ENCODE results near the gene PER1. TPM values are rescaled to one million over a fixed set of nuclear protein-coding genes. Genes with fewer than 3 reads are reported as not detected.

PER1 gene
- total RNA-seq, 1 experiment from 2014 or later: 10.6 TPM

DNA sequence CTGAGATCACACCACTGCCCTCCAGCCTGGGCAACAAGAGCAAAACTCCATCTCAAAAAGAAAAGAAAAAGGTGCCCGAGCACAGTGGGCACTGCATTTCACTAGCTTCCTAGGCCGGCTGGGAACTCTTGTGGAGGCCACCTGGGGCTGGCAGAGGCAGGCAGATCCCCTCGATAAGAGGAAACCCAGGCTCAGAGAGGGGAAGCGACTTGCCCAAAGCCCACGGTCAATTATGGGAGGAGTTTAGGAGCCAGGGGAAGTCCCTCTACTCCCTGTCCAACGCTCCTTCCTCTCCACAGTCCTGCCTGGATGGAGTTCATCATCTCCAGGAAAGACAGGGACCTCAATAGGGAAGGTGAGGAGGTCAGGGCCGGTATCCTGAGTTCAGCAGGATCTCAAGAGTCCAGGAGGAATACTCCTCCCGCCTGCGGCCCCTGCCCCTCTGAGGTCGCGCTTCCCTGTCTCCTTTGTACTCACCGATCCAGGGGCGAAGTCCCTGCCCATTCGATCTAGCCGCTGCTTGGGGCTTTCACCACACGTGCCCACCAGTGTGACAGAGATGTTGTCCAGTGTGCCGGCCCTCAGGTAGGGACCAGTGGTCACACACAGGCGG is 34.7 kb downstream of the PER1 start:
- no peaks in the 10 kb centered on the region for H3K27me3 ChIP-seq (replicated peaks; ENCODE audit: control insufficient read depth, insufficient read depth, low read length)
- H3K36me3 Mint-ChIP-seq (ENCODE audit: insufficient read depth, unreplicated experiment): peaks cover 38% of the 10 kb centered on the region
- BruUV-seq (replicated peaks): no TSS peak
- no peak overlapping the region for H3K27ac Mint-ChIP-seq (ENCODE audit: unreplicated experiment)
- TF ChIP-seq, protein P1, sequence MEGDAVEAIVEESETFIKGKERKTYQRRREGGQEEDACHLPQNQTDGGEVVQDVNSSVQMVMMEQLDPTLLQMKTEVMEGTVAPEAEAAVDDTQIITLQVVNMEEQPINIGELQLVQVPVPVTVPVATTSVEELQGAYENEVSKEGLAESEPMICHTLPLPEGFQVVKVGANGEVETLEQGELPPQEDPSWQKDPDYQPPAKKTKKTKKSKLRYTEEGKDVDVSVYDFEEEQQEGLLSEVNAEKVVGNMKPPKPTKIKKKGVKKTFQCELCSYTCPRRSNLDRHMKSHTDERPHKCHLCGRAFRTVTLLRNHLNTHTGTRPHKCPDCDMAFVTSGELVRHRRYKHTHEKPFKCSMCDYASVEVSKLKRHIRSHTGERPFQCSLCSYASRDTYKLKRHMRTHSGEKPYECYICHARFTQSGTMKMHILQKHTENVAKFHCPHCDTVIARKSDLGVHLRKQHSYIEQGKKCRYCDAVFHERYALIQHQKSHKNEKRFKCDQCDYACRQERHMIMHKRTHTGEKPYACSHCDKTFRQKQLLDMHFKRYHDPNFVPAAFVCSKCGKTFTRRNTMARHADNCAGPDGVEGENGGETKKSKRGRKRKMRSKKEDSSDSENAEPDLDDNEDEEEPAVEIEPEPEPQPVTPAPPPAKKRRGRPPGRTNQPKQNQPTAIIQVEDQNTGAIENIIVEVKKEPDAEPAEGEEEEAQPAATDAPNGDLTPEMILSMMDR (IDR thresholded peaks at IDR 0.05; ENCODE audit: insufficient read depth in 1 of 2, low read depth in 1 of 2, low read length in 1 of 2, severe bottlenecking in 1 of 2, unreplicated experiment in 1 of 2): no peak
- ChIA-PET POLR2A (no interaction called here), CTCF (interaction anchor here (1.0 kb wide), 1 partner anchor 44 kb away, joined by 4 read pairs; no protein-coding TSS in a partner anchor)
- peak overlapping the region; percentile 63 for H3K4me3 ChIP-seq (ENCODE audit: low read depth, low read length)
- no peaks in the 10 kb centered on the region for H3K9me3 ChIP-seq
- intact Hi-C loops (cut with micrococcal nuclease; ENCODE audit: unreplicated experiment): loop anchor here (5.0 kb wide), 1 partner anchor 35 kb away; no protein-coding TSS in a partner anchor
- no peaks in the 10 kb centered on the region; the same call in 1 of the 2 replicates for H3K4me1 ChIP-seq
- H3K36me3 ChIP-seq (ENCODE audit: control insufficient read depth, insufficient read depth, low read length): no peaks in the 10 kb centered on the region
- peaks cover 6% of the 10 kb centered on the region for H3K27me3 Mint-ChIP-seq (ENCODE audit: insufficient read depth, unreplicated experiment)
- H3K4me1 Mint-ChIP-seq (ENCODE audit: low read depth, unreplicated experiment): peaks cover 17% of the 10 kb centered on the region
- H3K4me3 Mint-ChIP-seq (ENCODE audit: unreplicated experiment): peak overlapping the region; percentile 87
- no peak for DNase-seq
- no peaks in the 10 kb centered on the region for H3K9me3 Mint-ChIP-seq (ENCODE audit: unreplicated experiment)

DNA sequence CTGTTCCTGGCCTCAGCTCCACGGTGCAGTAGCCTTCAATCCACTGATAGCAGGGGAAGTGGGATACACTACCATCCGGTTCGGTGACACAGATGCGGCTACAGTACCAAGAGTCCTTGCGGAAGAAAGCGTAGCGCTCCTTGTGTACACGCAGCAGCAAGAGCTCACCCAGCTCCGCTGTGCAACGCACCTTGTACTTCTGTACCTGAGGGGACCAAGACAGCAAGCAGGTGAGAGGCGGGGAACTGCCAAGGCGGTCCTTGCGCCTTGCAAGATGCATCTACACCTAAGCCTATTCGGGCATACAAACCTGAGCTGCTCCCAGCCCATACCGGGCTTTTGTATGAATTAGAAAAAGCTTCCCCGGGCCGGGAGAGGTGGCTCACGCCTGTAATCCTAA is 35.4 kb downstream of the PER1 start:
- ChIA-PET CTCF (no interaction called here), POLR2A (no interaction called here)
- no peak overlapping the region for H3K4me3 ChIP-seq (ENCODE audit: low read depth, low read length)
- H3K4me3 Mint-ChIP-seq (ENCODE audit: unreplicated experiment): no peak overlapping the region
- H3K9me3 ChIP-seq: no peaks in the 10 kb centered on the region
- intact Hi-C loops (cut with micrococcal nuclease; ENCODE audit: unreplicated experiment): loop anchor here (5.0 kb wide), 1 partner anchor 34 kb away; no protein-coding TSS in a partner anchor
- TF ChIP-seq, protein P1 (IDR thresholded peaks at IDR 0.05; ENCODE audit: insufficient read depth in 1 of 2, low read depth in 1 of 2, low read length in 1 of 2, severe bottlenecking in 1 of 2, unreplicated experiment in 1 of 2): no peak
- peaks cover 17% of the 10 kb centered on the region for H3K4me1 Mint-ChIP-seq (ENCODE audit: low read depth, unreplicated experiment)
- no peak overlapping the region for H3K27ac Mint-ChIP-seq (ENCODE audit: unreplicated experiment)
- no peaks in the 10 kb centered on the region for H3K9me3 Mint-ChIP-seq (ENCODE audit: unreplicated experiment)
- no TSS peak for BruUV-seq (replicated peaks)
- H3K36me3 Mint-ChIP-seq (ENCODE audit: insufficient read depth, unreplicated experiment): peaks cover 38% of the 10 kb centered on the region
- H3K27me3 Mint-ChIP-seq (ENCODE audit: insufficient read depth, unreplicated experiment): peaks cover 6% of the 10 kb centered on the region
- no peaks in the 10 kb centered on the region; the same call in 1 of the 2 replicates for H3K4me1 ChIP-seq
- no peaks in the 10 kb centered on the region for H3K27me3 ChIP-seq (replicated peaks; ENCODE audit: control insufficient read depth, insufficient read depth, low read length)
- DNase-seq: no peak
- no peaks in the 10 kb centered on the region for H3K36me3 ChIP-seq (ENCODE audit: control insufficient read depth, insufficient read depth, low read length)

DNA sequence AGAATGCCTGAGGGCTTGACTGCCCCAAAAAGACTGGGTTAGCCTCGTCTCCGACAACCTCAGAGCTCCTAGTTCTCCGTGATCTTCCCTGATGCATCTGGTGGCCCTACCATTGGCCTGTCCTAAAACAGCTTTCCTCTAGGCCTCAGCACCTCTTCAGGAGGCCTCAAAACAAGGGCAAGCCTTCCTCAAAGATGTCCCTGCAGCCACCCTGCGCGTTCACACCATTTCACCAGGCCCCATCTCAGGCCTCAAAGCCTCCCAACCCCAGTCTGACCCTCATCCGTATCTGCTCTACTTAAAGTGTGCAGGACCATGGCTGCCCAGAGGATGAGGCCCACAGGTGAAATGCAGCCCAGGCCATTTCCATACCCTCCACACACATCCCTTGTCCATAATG is 41.3 kb downstream of the PER1 start:
- ChIA-PET POLR2A (no interaction called here), CTCF (interaction anchor here (0.8 kb wide), 1 partner anchor 17 kb away, joined by 3 read pairs; no protein-coding TSS in a partner anchor)
- Histone ChIP-seq H3K9me3 (no peaks in the 10 kb centered on the region), H3K36me3 (ENCODE audit: control insufficient read depth, insufficient read depth, low read length) (no peaks in the 10 kb centered on the region), H3K27me3 (replicated peaks; ENCODE audit: control insufficient read depth, insufficient read depth, low read length) (no peaks in the 10 kb centered on the region), H3K4me3 (ENCODE audit: low read depth, low read length) (no peak overlapping the region), H3K4me1 (no peaks in the 10 kb centered on the region)
- Mint-ChIP-seq H3K4me1 (ENCODE audit: low read depth, unreplicated experiment) (peaks cover 3% of the 10 kb centered on the region), H3K4me3 (ENCODE audit: unreplicated experiment) (no peak overlapping the region), H3K27ac (ENCODE audit: unreplicated experiment) (no peak overlapping the region), H3K9me3 (ENCODE audit: unreplicated experiment) (no peaks in the 10 kb centered on the region), H3K36me3 (ENCODE audit: insufficient read depth, unreplicated experiment) (peaks cover 4% of the 10 kb centered on the region), H3K27me3 (ENCODE audit: insufficient read depth, unreplicated experiment) (peaks cover 3% of the 10 kb centered on the region)
- DNase-seq: no peak
- no TSS peak for BruUV-seq (replicated peaks)
- TF ChIP-seq, protein P1 (IDR thresholded peaks at IDR 0.05; ENCODE audit: insufficient read depth in 1 of 2, low read depth in 1 of 2, low read length in 1 of 2, severe bottlenecking in 1 of 2, unreplicated experiment in 1 of 2): no peak
- intact Hi-C loops (cut with micrococcal nuclease; ENCODE audit: unreplicated experiment): no loop called here
